ENCODE measurements around the gene PKNOX1.

DNA sequence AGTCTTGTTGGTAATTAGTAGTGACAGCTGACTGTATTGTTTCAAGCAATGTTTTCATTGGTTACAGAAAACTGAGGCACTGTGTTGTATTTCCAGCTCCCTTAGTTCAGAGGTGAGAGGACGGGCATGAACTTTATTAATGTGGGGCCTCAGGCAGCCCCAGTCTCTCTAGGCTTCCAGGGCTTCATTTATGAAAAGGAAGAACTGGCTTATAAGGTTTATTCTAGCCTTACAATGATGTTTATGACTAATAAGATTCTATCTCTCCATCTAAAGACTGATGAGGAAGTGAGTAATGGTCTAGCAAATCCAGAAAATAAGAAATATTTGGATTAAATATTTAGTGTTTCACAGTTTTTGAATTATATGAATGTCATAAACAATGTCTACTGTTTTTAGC, 59.7 kb downstream of the PKNOX1 start:
- TF ChIP-seq POLR2AphosphoS5 (IDR thresholded peaks at IDR 0.05; ENCODE audit: insufficient read depth in 1 of 2, low read depth in 1 of 2): no peak
- TF ChIP-seq, protein P1, sequence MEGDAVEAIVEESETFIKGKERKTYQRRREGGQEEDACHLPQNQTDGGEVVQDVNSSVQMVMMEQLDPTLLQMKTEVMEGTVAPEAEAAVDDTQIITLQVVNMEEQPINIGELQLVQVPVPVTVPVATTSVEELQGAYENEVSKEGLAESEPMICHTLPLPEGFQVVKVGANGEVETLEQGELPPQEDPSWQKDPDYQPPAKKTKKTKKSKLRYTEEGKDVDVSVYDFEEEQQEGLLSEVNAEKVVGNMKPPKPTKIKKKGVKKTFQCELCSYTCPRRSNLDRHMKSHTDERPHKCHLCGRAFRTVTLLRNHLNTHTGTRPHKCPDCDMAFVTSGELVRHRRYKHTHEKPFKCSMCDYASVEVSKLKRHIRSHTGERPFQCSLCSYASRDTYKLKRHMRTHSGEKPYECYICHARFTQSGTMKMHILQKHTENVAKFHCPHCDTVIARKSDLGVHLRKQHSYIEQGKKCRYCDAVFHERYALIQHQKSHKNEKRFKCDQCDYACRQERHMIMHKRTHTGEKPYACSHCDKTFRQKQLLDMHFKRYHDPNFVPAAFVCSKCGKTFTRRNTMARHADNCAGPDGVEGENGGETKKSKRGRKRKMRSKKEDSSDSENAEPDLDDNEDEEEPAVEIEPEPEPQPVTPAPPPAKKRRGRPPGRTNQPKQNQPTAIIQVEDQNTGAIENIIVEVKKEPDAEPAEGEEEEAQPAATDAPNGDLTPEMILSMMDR (IDR thresholded peaks at IDR 0.05): no peak

All from vagina (tissue), 2 donors.